ENCODE results near the gene STAC2.

- TF ChIP-seq CTCF (IDR thresholded peaks at IDR 0.05; ENCODE audit: low read length), result peak; percentile 28
- no peak for TF ChIP-seq EZH2 (optimal IDR thresholded peaks at IDR 0.05; ENCODE audit: low read depth, low read length)
These were observed 45.2 kb upstream of the STAC2 start for GRCh38 chr17:39270923-39271322.

Data from MM.1S (cell line).